Astrocyte (in vitro differentiated cells and primary cell): ENCODE results near the gene STAC2.

Experiments used
- EZH2 ChIP-seq: IDR thresholded peaks from 2 replicates; pipeline ENCODE4 v1.6.1; 2012; ENCODE audit warnings: mild to moderate bottlenecking, low read length, inconsistent platforms; ENCODE audit not compliant: insufficient read depth
- TF ChIP-seq, protein P1 (sequence below): IDR thresholded peaks from 2 replicates; pipeline ENCODE4 v1.5.1; 2011; ENCODE audit warnings: low read depth, mild to moderate bottlenecking, inconsistent platforms, low read length, moderate library complexity; ENCODE audit not compliant: insufficient read depth

DNA sequence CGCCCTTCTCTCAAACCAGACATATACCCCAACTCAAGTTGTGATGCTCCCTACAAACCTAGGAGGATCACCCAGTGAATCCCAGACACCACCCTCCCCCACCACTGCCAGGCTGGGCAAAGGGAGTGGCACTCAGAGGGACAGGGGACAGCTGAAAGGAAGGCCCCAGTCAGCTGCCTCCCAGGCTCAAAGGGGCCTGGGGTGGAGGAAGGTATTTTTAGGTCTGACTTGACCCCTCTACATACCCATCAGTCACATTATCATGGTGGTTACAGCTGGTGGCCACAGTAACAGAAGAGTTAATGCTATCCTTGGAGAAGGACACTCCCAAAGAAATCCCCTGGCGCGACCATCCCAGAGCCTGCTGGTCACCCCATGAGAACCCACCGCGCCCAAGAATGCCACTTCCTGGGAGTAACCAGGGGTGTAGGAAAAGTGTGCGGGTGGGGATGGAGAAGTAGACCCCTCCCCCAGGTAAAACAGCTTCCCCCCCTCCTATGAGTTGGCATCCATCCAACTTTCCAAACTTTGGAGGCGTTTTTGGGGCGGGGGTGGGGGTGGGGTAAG lies 29.4 kb downstream of the STAC2 start:
- TF ChIP-seq, protein P1, sequence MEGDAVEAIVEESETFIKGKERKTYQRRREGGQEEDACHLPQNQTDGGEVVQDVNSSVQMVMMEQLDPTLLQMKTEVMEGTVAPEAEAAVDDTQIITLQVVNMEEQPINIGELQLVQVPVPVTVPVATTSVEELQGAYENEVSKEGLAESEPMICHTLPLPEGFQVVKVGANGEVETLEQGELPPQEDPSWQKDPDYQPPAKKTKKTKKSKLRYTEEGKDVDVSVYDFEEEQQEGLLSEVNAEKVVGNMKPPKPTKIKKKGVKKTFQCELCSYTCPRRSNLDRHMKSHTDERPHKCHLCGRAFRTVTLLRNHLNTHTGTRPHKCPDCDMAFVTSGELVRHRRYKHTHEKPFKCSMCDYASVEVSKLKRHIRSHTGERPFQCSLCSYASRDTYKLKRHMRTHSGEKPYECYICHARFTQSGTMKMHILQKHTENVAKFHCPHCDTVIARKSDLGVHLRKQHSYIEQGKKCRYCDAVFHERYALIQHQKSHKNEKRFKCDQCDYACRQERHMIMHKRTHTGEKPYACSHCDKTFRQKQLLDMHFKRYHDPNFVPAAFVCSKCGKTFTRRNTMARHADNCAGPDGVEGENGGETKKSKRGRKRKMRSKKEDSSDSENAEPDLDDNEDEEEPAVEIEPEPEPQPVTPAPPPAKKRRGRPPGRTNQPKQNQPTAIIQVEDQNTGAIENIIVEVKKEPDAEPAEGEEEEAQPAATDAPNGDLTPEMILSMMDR = no peak
- no peak for TF ChIP-seq EZH2
